ENCODE data around the gene FBXO10. TPM values are rescaled to one million over a fixed set of nuclear protein-coding genes. Genes with fewer than 3 reads are reported as not detected.

Gene FBXO10
- total RNA-seq, 1 experiment from 2014 or later = 14.0 TPM

DNA sequence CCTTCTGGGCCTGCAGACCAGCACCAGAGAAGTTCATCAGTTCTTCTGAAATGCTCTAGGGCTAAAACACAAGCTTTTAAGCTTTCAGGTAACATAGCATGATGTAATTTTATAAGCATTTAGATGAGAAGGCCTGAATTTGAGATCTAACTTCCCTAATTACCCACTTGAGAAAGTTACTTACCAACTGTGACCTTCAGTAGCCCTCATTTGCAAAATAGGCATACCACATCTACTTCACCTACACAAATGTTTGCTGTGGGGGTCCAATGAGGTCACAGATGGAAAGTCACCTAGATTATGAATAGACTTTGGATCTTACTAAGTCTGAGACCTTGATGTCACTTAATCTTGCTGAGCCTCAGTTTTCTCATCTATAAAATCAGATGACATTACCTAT, 36.5 kb downstream of the FBXO10 start:
- no peak overlapping the region for H3K27ac Mint-ChIP-seq
- no peaks in the 10 kb centered on the region for H3K4me1 Mint-ChIP-seq
- H3K36me3 Mint-ChIP-seq = peaks cover 27% of the 10 kb centered on the region; the same call in 1 of the 2 replicates
- no peak for ATAC-seq
- no peaks in the 10 kb centered on the region for H3K9me3 Mint-ChIP-seq
- no peak overlapping the region for H3K4me3 Mint-ChIP-seq
- TF ChIP-seq ZNF423 (CRISPR knock-in tag; IDR thresholded peaks at IDR 0.05) (no peak), TP53 (CRISPR knock-in tag; IDR thresholded peaks at IDR 0.05) (no peak), ELF4 (CRISPR knock-in tag; IDR thresholded peaks at IDR 0.05; ENCODE audit: low read depth) (no peak)
- H3K27me3 Mint-ChIP-seq (ENCODE audit: low read depth) = no peaks in the 10 kb centered on the region
- ChIA-PET POLR2A (no interaction called here), CTCF (no interaction called here)
- no peak for DNase-seq (ENCODE audit: low spot score)

DNA sequence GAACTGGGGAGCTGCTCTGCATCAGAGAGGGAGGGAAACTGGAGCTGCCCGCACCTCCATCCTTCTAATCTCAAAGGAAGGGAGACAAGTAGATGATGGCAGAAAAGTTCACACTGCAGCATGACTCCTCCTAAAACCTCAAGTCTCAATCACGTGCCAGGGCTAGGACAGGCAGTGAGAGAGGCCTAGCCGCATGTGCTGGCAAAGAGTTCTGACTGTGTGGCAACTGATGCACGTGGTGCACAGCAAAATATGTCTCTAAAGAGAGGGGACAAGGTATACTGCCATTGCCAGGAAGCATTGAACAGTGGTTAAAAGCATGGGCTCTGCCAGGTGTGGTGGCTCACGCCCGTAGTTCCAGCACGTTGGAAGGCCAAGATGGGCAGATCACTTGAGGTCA, 38.1 kb downstream of the FBXO10 start:
- CTCF ChIA-PET = no interaction called here
- no peaks in the 10 kb centered on the region for H3K4me1 Mint-ChIP-seq
- H3K27ac Mint-ChIP-seq = no peak overlapping the region
- no peaks in the 10 kb centered on the region for H3K27me3 Mint-ChIP-seq (ENCODE audit: low read depth)
- POLR2A ChIA-PET = no interaction called here
- TF ChIP-seq IRF2 (CRISPR knock-in tag; IDR thresholded peaks at IDR 0.05; ENCODE audit: borderline replicate concordance, low read depth) (no peak), NR1H2 (CRISPR knock-in tag; IDR thresholded peaks at IDR 0.05) (no peak), CREM (CRISPR knock-in tag; IDR thresholded peaks at IDR 0.05) (no peak), TEAD4 (CRISPR knock-in tag; IDR thresholded peaks at IDR 0.05) (no peak), ZNF396 (CRISPR knock-in tag; IDR thresholded peaks at IDR 0.05; ENCODE audit: borderline replicate concordance) (no peak), TCF7 (CRISPR knock-in tag; IDR thresholded peaks at IDR 0.05; ENCODE audit: low read depth) (no peak)
- TF ChIP-seq, protein P1, sequence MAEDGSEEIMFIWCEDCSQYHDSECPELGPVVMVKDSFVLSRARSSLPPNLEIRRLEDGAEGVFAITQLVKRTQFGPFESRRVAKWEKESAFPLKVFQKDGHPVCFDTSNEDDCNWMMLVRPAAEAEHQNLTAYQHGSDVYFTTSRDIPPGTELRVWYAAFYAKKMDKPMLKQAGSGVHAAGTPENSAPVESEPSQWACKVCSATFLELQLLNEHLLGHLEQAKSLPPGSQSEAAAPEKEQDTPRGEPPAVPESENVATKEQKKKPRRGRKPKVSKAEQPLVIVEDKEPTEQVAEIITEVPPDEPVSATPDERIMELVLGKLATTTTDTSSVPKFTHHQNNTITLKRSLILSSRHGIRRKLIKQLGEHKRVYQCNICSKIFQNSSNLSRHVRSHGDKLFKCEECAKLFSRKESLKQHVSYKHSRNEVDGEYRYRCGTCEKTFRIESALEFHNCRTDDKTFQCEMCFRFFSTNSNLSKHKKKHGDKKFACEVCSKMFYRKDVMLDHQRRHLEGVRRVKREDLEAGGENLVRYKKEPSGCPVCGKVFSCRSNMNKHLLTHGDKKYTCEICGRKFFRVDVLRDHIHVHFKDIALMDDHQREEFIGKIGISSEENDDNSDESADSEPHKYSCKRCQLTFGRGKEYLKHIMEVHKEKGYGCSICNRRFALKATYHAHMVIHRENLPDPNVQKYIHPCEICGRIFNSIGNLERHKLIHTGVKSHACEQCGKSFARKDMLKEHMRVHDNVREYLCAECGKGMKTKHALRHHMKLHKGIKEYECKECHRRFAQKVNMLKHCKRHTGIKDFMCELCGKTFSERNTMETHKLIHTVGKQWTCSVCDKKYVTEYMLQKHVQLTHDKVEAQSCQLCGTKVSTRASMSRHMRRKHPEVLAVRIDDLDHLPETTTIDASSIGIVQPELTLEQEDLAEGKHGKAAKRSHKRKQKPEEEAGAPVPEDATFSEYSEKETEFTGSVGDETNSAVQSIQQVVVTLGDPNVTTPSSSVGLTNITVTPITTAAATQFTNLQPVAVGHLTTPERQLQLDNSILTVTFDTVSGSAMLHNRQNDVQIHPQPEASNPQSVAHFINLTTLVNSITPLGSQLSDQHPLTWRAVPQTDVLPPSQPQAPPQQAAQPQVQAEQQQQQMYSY (CRISPR knock-in tag; IDR thresholded peaks at IDR 0.05) = no peak
- TF ChIP-seq, protein P2, sequence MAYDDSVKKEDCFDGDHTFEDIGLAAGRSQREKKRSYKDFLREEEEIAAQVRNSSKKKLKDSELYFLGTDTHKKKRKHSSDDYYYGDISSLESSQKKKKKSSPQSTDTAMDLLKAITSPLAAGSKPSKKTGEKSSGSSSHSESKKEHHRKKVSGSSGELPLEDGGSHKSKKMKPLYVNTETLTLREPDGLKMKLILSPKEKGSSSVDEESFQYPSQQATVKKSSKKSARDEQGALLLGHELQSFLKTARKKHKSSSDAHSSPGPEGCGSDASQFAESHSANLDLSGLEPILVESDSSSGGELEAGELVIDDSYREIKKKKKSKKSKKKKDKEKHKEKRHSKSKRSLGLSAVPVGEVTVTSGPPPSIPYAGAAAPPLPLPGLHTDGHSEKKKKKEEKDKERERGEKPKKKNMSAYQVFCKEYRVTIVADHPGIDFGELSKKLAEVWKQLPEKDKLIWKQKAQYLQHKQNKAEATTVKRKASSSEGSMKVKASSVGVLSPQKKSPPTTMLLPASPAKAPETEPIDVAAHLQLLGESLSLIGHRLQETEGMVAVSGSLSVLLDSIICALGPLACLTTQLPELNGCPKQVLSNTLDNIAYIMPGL (CRISPR knock-in tag; IDR thresholded peaks at IDR 0.05) = no peak
- TF ChIP-seq, protein P3, sequence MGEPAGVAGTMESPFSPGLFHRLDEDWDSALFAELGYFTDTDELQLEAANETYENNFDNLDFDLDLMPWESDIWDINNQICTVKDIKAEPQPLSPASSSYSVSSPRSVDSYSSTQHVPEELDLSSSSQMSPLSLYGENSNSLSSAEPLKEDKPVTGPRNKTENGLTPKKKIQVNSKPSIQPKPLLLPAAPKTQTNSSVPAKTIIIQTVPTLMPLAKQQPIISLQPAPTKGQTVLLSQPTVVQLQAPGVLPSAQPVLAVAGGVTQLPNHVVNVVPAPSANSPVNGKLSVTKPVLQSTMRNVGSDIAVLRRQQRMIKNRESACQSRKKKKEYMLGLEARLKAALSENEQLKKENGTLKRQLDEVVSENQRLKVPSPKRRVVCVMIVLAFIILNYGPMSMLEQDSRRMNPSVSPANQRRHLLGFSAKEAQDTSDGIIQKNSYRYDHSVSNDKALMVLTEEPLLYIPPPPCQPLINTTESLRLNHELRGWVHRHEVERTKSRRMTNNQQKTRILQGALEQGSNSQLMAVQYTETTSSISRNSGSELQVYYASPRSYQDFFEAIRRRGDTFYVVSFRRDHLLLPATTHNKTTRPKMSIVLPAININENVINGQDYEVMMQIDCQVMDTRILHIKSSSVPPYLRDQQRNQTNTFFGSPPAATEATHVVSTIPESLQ (CRISPR knock-in tag; IDR thresholded peaks at IDR 0.05) = no peak
- ATAC-seq (no peak), DNase-seq (ENCODE audit: low spot score) (no peak)
- H3K4me3 Mint-ChIP-seq = no peak overlapping the region
- H3K9me3 Mint-ChIP-seq = no peaks in the 10 kb centered on the region
- H3K36me3 Mint-ChIP-seq = peaks cover 27% of the 10 kb centered on the region; the same call in 1 of the 2 replicates

DNA sequence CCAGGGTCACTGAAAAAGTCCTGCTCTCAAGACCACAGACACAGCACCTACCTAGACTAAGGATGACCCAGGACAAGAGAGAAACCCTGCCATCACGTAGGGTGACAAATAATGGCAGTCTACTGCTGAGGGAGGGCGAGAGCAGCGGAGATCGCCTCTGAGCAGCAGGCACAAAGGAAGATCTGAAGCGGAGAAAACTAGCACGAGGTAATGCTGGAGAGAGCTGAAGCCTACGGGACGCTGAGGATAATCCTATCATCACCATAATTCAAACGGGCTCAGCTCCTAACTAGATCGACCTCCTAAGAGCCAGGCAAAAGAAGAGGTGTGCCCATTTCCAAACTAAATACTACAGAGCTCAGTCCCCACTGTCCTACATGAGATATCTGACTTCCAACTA, 41.3 kb downstream of the FBXO10 start:
- Mint-ChIP-seq H3K9me3 (no peaks in the 10 kb centered on the region), H3K4me1 (no peaks in the 10 kb centered on the region), H3K36me3 (peaks cover 18% of the 10 kb centered on the region; the same call in 1 of the 2 replicates), H3K4me3 (no peak overlapping the region), H3K27me3 (ENCODE audit: low read depth) (no peaks in the 10 kb centered on the region), H3K27ac (peak overlapping the region; percentile 91)
- ChIA-PET POLR2A (no interaction called here), CTCF (no interaction called here)
- DNase-seq (ENCODE audit: low spot score) = no peak
- ATAC-seq = no peak
- TF ChIP-seq NR3C1 (CRISPR knock-in tag; conservative IDR thresholded peaks at IDR 0.05; ENCODE audit: low read depth) (no peak), EMX1 (CRISPR knock-in tag; IDR thresholded peaks at IDR 0.05) (no peak), ZNF396 (CRISPR knock-in tag; IDR thresholded peaks at IDR 0.05; ENCODE audit: borderline replicate concordance) (no peak)
- TF ChIP-seq, protein P4, sequence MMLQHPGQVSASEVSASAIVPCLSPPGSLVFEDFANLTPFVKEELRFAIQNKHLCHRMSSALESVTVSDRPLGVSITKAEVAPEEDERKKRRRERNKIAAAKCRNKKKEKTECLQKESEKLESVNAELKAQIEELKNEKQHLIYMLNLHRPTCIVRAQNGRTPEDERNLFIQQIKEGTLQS (CRISPR knock-in tag; conservative IDR thresholded peaks at IDR 0.05) = no peak
- TF ChIP-seq, protein P5, sequence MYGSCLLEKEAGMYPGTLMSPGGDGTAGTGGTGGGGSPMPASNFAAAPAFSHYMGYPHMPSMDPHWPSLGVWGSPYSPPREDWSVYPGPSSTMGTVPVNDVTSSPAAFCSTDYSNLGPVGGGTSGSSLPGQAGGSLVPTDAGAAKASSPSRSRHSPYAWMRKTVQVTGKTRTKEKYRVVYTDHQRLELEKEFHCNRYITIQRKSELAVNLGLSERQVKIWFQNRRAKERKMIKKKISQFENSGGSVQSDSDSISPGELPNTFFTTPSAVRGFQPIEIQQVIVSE (CRISPR knock-in tag; IDR thresholded peaks at IDR 0.05; ENCODE audit: borderline replicate concordance) = no peak
- TF ChIP-seq, protein P6, sequence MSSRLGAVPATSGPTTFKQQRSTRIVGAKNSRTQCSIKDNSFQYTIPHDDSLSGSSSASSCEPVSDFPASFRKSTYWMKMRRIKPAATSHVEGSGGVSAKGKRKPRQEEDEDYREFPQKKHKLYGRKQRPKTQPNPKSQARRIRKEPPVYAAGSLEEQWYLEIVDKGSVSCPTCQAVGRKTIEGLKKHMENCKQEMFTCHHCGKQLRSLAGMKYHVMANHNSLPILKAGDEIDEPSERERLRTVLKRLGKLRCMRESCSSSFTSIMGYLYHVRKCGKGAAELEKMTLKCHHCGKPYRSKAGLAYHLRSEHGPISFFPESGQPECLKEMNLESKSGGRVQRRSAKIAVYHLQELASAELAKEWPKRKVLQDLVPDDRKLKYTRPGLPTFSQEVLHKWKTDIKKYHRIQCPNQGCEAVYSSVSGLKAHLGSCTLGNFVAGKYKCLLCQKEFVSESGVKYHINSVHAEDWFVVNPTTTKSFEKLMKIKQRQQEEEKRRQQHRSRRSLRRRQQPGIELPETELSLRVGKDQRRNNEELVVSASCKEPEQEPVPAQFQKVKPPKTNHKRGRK (CRISPR knock-in tag; IDR thresholded peaks at IDR 0.05; ENCODE audit: borderline replicate concordance) = no peak
- TF ChIP-seq, protein P7, sequence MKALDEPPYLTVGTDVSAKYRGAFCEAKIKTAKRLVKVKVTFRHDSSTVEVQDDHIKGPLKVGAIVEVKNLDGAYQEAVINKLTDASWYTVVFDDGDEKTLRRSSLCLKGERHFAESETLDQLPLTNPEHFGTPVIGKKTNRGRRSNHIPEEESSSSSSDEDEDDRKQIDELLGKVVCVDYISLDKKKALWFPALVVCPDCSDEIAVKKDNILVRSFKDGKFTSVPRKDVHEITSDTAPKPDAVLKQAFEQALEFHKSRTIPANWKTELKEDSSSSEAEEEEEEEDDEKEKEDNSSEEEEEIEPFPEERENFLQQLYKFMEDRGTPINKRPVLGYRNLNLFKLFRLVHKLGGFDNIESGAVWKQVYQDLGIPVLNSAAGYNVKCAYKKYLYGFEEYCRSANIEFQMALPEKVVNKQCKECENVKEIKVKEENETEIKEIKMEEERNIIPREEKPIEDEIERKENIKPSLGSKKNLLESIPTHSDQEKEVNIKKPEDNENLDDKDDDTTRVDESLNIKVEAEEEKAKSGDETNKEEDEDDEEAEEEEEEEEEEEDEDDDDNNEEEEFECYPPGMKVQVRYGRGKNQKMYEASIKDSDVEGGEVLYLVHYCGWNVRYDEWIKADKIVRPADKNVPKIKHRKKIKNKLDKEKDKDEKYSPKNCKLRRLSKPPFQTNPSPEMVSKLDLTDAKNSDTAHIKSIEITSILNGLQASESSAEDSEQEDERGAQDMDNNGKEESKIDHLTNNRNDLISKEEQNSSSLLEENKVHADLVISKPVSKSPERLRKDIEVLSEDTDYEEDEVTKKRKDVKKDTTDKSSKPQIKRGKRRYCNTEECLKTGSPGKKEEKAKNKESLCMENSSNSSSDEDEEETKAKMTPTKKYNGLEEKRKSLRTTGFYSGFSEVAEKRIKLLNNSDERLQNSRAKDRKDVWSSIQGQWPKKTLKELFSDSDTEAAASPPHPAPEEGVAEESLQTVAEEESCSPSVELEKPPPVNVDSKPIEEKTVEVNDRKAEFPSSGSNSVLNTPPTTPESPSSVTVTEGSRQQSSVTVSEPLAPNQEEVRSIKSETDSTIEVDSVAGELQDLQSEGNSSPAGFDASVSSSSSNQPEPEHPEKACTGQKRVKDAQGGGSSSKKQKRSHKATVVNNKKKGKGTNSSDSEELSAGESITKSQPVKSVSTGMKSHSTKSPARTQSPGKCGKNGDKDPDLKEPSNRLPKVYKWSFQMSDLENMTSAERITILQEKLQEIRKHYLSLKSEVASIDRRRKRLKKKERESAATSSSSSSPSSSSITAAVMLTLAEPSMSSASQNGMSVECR (CRISPR knock-in tag; IDR thresholded peaks at IDR 0.05; ENCODE audit: borderline replicate concordance) = no peak

All from WTC11 (cell line).